ENCODE results near the gene PRSS33.

PRSS33 gene

DNA sequence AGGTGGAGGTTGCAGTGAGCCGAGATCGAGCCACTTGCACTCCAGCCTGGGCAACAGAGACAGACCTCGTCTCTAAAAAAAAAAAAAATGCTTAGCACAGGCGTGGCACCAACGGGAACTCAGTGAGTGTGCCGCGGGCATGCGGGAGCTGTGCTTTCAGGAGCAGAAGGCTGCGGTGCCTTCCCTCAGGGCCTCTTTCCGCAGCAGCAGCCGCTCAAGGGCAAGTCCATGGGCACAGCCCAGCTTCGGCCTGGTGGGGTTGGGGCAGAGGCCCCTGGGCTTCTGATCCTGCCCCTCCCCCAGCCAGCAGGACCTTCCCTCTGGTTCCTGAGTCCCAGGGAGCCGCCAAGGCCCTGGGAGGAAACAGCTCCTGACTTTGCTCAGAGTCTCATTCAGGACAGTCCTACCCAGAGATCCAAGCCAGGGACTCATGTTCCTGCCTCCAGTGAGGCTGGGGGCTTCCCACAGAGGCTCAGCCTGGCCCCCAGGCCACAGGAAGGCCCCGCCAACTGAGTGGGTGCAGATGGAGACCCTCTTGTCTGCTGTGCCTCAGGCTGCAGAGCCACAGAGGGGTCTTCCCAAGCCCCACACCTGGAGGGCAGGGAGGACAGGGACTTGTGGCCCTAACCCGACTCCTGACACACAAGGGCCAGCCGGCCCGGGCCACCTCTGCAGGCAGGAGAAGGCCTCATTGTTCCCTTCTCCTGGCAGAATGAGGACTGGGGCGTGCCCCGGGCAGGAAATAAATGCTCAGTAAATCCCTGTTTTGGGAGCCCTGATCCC lies 39.4 kb upstream of the PRSS33 start:
- TF ChIP-seq, protein P1, sequence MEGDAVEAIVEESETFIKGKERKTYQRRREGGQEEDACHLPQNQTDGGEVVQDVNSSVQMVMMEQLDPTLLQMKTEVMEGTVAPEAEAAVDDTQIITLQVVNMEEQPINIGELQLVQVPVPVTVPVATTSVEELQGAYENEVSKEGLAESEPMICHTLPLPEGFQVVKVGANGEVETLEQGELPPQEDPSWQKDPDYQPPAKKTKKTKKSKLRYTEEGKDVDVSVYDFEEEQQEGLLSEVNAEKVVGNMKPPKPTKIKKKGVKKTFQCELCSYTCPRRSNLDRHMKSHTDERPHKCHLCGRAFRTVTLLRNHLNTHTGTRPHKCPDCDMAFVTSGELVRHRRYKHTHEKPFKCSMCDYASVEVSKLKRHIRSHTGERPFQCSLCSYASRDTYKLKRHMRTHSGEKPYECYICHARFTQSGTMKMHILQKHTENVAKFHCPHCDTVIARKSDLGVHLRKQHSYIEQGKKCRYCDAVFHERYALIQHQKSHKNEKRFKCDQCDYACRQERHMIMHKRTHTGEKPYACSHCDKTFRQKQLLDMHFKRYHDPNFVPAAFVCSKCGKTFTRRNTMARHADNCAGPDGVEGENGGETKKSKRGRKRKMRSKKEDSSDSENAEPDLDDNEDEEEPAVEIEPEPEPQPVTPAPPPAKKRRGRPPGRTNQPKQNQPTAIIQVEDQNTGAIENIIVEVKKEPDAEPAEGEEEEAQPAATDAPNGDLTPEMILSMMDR (IDR thresholded peaks at IDR 0.05), result no peak
- H3K79me2 ChIP-seq, result peaks cover 2% of the 10 kb centered on the region

DNA sequence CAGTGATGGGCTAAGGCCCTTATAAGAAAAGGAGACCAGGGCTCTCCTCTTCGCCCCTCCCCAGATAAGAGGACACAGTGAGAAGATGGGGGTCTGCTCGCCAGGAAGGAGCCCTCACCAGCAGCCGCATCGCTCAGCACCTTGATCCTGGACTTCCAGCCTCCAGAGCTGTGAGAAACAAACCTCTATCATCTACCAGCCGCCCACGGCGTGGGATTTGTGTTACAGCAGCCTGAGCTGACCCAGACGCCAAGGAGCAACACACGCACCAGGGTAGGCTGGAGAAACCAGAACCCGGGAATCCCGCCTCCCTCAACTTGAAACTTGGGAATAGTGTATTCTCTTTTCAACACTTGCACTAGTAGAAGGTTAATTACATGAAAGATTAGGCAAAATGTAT lies 38.5 kb upstream of the PRSS33 start:
- no peak overlapping the region for H3K4me3 ChIP-seq (ENCODE audit: low read depth, low read length)
- H3K9ac ChIP-seq, result no peak overlapping the region
- no peak overlapping the region for H3K4me2 ChIP-seq (ENCODE audit: low read length)
- no peaks in the 10 kb centered on the region for H3K36me3 ChIP-seq (ENCODE audit: control insufficient read depth, insufficient read depth, low read length)
- no peaks in the 10 kb centered on the region for H3K27me3 ChIP-seq (ENCODE audit: control insufficient read depth, insufficient read depth, low read length)
- no peaks in the 10 kb centered on the region for H3K9me3 ChIP-seq (ENCODE audit: control insufficient read depth, low read length)
- peaks cover 2% of the 10 kb centered on the region for H3K79me2 ChIP-seq
- H3K27ac ChIP-seq, result no peak overlapping the region
- TF ChIP-seq, protein P1 (IDR thresholded peaks at IDR 0.05), result no peak
- H2AFZ ChIP-seq, result no peak overlapping the region
- peaks cover 17% of the 10 kb centered on the region for H3K4me1 ChIP-seq

More for the DNA sequence above, 39.4 kb upstream of the PRSS33 start:
- H3K4me2 ChIP-seq (ENCODE audit: low read length), result no peak overlapping the region
- H3K36me3 ChIP-seq (ENCODE audit: control insufficient read depth, insufficient read depth, low read length), result no peaks in the 10 kb centered on the region
- peaks cover 20% of the 10 kb centered on the region for H3K4me1 ChIP-seq
- H3K27me3 ChIP-seq (ENCODE audit: control insufficient read depth, insufficient read depth, low read length), result no peaks in the 10 kb centered on the region
- no peak overlapping the region for H3K4me3 ChIP-seq (ENCODE audit: low read depth, low read length)
- no peak overlapping the region for H2AFZ ChIP-seq
- H3K9ac ChIP-seq, result no peak overlapping the region
- H3K27ac ChIP-seq, result no peak overlapping the region
- H3K9me3 ChIP-seq (ENCODE audit: control insufficient read depth, low read length), result no peaks in the 10 kb centered on the region

DNA sequence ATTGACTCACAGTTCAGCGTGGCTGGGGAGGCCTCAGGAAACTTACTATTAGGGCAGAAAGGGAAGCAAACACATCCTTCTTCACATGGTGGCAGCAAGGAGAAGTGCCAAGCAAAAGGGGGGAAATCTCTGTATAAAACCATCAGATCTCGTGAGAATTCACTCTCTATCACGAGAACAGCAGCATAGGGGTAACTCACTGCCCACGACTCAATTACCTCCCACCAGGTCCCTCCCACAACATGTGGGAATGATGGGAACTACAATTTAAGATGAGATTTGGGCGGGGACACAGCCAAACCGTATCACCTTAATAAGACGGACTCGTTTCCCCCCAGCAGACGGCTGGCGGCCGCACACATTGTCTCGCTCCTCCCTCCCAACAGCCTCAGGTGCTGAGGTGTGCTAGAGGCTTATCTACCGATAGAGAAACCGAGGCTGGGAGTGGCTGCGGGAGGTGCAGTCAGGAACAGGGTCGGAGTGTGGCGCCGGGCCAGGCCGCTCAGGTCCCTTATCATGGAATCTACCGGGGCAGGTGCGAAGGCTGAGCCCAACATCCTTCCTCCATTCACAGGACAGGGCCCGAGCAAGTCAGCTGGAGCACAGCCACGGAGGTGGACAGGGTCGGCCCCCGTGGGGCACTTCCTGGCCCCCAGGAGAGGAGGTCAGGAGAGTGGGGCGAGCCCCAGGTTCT lies 37.8 kb upstream of the PRSS33 start:
- Histone ChIP-seq H3K4me3 (ENCODE audit: low read depth, low read length) (no peak overlapping the region), H3K79me2 (no peaks in the 10 kb centered on the region), H3K4me2 (ENCODE audit: low read length) (no peak overlapping the region), H3K36me3 (ENCODE audit: control insufficient read depth, insufficient read depth, low read length) (no peaks in the 10 kb centered on the region), H3K27me3 (ENCODE audit: control insufficient read depth, insufficient read depth, low read length) (no peaks in the 10 kb centered on the region), H3K9me3 (ENCODE audit: control insufficient read depth, low read length) (no peaks in the 10 kb centered on the region), H3K4me1 (peaks cover 10% of the 10 kb centered on the region), H3K9ac (no peak overlapping the region), H3K27ac (no peak overlapping the region), H2AFZ (no peak overlapping the region)
- TF ChIP-seq, protein P1 (IDR thresholded peaks at IDR 0.05), result no peak

DNA sequence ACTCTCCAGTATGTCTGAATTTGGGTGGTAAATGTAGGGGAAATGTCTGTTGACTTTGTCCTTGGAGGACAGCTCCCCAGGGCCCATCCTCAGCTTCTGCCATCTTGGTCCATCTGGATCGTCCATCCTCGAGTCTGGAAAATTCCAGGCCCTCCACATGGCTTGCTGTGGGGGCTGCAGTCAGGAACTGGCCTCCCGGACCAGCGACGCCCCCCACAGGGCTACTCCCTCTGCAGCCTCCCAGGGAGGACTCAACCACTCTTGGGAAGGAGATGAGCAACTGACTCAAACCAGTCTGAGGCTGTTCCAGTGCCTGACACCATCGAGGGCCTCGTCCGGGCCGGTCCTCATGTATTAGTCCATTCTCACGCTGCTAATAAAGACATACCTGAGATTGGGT lies 37.3 kb upstream of the PRSS33 start:
- H3K36me3 ChIP-seq (ENCODE audit: control insufficient read depth, insufficient read depth, low read length), result no peaks in the 10 kb centered on the region
- no peaks in the 10 kb centered on the region for H3K27me3 ChIP-seq (ENCODE audit: control insufficient read depth, insufficient read depth, low read length)
- H3K9me3 ChIP-seq (ENCODE audit: control insufficient read depth, low read length), result no peaks in the 10 kb centered on the region
- TF ChIP-seq, protein P1 (IDR thresholded peaks at IDR 0.05), result no peak
- H3K4me3 ChIP-seq (ENCODE audit: low read depth, low read length), result no peak overlapping the region
- no peak overlapping the region for H3K4me2 ChIP-seq (ENCODE audit: low read length)
- H3K4me1 ChIP-seq, result peaks cover 4% of the 10 kb centered on the region
- no peaks in the 10 kb centered on the region for H3K79me2 ChIP-seq
- no peak overlapping the region for H2AFZ ChIP-seq
- no peak overlapping the region for H3K27ac ChIP-seq
- H3K9ac ChIP-seq, result no peak overlapping the region

All from parathyroid adenoma (tissue), 2 donors.